ENCODE measurements around the gene AFF1.

DNA sequence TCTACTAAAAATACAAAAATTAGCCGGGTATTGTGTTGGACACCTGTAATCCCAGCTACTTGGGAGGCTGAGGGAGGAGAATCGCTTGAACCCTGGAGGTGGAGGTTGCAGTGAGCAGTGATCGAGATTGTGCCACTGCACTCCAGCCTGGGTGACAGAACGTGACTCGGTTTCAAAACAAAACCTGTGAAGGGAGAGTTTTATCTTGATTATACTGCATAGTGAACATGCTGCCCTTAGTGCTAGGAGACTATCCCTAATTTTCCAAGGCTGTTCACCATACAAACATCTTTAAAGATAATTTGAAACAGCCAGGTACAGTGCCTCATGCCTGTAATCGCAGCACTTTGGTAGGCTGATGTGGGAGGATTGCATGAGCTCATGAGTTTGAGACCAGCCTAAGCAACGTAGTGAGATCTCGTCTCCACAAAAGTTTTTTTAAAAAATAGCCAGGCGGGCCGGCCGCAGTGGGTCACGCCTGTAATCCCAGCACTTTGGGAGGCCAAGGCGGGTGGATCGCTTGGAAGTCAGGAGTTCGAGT lies 6.2 kb downstream of the AFF1 start:
- TF ChIP-seq EZH2 (IDR thresholded peaks at IDR 0.05; ENCODE audit: insufficient read depth, poor library complexity, severe bottlenecking) (no peak), EZH2phosphoT487 (IDR thresholded peaks at IDR 0.05; ENCODE audit: insufficient read depth, low read depth) (no peak)

All from GM23248 (cell line).